ENCODE measurements around the gene HDAC4.

HDAC4 gene

DNA sequence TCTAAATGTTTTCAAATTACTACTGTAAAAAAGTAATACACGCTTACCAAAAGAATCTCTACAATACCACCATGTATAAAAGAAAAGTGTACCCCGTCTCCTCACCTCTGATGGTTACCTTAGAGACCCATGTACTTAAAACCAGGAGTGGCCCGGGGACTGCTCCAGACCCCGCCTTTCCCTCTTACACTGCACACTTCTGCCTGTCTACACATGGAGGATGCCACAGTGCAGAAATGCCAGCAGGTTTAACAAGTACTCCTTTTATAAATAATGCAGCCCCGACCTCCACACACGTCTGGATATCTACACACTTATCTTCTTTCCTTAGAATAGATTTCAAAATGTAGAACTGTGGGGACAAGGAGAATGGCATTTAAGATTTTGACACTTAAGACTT lies 5.3 kb downstream of the HDAC4 start:
- DNase-seq, result no peak

DNA sequence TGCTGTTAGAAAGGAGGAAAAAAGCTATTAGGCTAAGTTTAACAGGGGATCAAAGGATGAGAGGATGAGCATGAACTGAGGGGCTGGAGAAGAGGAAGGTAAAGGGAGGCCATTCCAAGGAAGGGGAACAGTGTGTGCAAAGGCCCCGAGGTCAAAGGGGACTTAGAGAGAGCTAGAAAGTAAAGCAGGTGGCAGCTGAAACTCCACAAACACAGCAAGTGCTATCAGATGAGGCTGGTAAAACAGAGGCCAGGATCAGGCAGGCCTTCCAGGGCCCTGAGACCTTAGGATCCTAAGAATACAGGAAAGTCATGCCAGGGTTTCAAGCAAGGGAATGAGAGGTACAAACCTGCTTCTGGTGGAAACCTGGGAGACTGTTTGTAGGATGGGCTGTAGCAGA lies 5.8 kb downstream of the HDAC4 start:
- no peak for DNase-seq

DNA sequence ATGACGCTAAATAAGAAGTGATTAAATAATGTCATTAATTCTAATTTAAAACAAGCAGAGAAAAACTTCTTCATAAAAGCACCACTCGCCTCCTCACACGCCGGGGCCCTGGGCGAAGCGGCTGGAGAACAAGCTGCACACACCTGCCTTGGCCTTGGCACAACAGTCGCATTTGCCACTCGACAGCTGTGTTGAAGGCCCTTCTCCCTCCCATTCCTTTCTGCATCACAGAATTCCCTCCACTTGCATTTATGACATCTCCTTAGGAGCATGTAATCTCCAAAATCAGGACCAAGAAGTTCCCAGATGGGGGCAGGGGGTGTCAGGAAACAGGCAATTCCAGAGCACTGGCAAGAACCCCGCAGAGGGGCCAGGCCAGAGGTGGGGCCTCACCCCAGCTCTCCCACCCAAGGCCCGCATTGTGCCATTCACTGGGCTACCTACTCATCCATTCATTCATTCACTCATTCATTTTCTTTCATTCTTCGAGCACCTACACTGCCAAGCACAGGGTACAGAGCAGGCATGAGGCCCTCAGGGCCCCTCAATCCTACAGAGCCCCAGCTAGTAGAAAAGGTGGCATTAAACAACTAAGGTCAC lies 6.4 kb downstream of the HDAC4 start:
- no peak for DNase-seq

DNA sequence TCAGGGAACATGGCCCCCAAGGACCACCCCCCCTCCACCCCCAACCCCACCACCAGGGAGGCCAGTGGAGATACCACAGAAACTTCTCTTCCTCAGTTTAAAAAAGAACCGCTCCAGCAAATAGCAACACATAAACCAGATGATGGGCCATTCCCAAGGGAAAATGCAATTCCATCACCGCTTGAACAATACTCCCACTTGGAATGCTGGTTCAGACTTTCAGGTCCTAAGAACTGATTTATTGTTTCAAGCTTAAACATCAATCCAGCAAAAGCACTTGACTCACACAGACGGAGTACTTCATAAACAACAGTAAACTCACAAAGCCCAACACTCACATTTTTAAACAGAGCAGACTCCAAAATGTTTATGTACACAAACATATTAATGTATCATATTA lies 6.9 kb downstream of the HDAC4 start:
- no peak for DNase-seq

DNA sequence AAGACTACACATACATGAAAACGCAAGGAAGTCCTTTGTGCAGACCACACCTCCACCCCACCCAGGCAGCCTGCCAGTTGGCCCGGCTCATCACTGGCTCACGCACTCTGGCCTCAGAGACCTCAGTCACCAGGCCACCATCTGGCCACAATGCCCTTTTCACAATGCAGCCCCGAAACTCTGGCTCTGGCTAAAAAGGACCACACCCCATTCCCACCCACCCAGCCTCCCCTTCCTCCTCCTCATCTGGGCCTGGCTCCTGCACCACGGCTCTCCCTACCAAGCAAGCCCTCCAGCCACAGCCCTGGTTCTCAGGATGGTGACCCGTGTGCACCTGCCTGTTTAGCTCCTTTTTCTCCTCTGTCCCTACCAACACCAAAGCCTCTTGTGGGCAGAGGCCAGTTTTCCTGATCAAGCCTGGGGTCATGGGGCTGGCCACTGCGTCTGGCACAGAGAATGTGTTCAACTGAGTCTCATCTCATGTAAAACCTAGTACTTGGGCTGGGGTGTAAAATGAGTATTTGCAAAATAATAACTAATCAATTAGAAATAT lies 7.4 kb downstream of the HDAC4 start:
- DNase-seq, result no peak

DNA sequence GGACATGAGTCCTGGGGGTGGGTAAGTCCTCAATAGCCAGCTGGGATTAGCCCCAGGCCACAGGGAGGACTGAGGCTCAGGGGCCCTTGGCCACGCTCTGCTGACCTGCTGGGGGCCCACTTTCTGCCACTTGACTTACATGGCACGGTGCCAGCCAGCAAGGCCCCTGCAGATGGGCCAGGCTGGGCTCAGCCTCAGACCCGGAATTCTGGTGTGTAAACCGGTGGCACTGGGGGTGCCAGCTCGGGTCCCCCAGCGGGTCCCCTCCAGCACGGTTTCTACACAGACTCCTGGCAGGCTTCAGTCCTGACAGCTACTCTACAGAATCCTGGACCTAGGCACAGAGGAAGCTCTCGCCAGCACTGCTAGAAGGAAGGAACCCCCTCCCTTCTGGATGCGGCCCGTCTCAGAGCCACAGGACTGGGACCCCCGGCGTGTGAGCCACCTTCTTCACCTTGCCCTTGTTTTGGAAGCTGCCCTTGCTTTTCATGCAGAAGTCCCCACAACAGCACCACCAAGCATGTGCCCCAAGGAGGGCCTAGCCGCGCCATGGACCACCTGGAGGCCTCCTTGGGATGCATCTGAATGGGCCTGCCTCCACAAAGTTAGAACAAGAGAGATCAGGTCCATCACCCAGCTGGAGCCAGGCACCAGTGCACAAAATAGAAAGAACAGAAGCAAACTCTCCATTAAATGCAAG lies 8.0 kb downstream of the HDAC4 start:
- no peak for DNase-seq

DNA sequence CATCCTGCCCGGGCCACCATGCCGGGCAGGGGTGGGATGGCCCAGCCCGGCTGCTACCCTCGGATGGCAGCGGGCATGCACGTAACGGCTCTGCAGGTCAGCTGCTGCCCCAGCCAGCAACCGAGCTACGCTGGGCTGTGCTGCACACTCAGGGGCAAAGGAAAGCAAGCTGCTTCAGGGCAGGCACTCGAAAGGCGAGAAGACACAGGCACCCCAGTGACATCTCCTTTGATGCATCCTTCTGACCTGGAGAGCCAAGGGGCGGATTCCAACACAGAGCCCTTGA lies 8.8 kb downstream of the HDAC4 start:
- no peak for DNase-seq

DNA sequence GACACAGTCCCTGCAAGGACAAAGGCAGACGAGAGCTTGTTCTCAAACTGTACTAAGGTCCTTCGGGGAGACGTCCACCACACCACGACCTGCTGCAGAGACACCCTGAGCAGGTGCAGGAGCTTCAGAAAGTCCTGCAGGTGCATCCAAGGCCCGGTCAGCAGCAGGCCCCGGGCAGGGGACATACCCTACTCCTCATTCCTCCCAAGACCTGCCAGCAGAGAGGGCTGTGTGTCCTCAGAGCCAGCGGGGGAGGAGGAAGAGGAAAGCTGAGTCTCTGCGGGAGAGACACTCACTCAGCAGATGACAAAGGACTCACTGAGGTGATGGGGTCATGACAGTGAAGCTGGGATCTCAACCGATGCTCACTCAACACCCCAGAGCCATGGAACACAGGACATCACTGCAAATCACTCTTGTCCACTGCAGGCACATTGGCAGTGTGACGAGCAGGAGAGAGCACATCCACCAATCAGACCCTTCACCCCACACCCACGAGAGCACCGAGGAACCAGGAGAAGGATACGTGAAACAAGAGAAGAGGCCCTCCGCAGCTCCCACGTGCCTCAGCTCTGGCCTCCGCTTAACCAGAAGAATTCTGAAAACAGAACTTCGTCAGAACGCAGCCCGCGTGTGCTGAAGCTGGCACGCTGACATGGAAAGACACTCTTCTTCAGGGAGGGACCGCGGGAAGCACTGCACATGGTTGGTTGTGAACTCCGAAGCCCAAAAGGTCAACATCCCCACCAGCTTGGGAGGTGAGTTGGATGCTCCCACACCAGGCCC lies 9.3 kb downstream of the HDAC4 start:
- no peak for DNase-seq

DNA sequence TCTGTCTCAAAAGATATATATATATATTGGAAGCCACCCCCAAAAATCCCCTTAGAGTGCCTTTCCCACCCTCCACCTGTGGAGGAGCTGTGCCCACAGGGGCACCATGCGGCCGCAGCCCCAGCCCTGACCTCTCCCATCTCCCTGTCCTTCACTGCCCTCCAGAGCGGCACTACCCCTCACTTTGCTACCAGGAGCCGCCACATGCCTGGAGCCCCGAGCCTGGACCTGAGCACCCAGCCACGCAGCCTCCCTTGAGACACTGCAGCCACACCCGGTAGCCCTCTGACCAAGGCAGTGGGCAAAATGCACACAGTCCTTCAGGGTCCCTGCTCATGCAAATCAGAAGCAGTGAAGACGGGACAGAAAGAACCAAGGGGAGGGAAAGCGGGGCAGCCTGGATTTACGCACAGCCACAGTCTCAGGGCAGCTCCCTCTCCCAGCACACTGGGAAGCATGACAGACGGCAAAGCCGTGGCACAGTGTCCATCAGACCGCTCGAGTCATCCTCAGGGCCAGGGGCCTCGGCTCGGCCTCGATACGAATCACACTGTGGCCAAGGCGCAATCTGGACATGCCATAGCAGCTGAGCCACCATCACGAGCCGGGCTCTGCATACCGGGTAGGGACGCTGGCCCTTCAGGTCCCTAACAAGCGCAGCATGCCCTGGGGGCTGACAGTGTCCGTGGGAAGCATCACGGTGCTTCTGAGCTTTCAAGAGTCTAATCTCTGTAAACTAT lies 10.1 kb downstream of the HDAC4 start:
- no peak for DNase-seq

DNA sequence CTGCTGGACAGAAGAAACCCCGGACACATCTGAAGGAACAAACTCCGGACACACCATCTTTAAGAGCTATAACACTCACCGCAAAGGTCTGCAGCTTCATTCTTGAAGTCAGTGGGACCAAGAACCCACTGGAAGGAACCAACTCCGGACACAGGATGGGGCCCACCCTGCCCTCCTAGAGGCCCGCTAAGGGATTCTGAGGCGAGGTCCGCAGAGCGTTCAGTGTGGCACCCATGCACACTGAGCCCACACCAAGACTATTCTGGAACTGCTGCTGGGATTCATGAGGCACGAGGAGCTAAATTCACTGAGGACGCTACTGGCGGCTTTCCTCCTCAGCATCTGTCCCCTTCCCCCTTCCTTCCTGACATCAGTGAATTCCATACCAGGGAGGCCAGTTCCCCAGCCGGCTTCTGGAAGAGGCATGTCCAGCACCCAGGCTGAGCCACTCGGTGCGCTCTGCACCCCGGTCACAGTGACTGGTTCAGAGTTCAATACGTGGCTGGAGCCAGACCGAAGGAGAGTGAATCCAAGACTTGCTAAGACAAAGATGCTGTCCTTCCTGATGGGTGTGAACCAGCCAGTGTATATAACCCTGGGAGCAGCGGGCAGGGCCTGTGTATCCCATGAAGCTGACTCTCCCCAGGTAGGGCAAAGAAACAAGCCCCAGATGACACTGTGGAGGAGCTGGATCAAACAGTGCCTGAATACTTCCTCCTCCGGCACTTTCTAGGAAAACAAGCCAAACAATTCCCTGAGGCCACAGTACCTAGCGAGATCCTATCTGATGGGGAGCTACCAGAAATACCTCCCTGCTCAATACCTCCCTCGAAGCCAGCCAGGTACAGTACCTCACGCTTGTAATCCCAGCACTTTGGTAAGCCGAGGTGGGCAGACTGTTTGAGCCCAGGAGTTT lies 11.1 kb downstream of the HDAC4 start:
- no peak for DNase-seq

DNA sequence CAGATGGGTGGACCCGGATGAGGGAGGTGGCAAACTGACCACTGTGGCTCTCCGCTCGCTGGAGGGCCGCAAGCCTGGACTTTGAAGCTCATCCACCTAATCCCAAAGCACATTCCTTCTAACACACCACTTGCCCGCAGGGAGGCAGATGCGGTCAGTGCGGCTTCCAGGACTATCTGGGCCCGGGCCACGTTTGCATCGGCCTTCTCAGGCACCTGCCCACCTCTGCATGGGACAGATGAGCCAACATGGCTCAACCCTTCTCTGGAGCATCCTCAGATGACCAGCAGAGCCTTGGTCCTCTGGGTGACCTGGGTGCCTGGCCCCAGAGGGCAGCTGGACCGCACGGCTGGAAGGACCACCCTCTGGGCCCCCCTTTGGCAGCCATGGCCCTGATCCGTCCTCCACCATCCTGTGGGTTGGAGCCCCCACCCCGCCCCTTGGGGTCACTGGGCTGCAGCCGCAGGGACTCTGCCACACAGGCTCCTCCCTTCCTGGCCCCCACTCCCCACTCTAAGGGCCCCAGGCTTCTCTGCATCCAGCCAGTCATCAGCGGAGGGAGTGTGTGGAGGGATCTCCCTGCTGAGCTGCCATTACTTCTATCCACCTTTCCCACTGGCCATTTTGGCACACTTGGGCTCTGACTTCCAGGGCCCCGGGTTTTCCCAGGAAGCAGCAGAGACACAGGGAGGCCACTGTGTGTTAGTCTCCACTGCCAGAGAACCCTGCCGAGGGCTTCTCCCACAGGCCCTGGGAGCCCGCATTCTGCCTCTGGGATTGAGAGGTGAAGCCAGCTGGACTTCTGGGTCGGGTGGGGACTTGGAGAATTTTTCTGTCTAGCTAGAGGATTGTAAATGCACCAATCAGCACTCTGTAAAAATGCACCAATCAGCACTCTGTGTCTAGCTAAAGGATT lies 12.3 kb downstream of the HDAC4 start:
- no peak for DNase-seq

DNA sequence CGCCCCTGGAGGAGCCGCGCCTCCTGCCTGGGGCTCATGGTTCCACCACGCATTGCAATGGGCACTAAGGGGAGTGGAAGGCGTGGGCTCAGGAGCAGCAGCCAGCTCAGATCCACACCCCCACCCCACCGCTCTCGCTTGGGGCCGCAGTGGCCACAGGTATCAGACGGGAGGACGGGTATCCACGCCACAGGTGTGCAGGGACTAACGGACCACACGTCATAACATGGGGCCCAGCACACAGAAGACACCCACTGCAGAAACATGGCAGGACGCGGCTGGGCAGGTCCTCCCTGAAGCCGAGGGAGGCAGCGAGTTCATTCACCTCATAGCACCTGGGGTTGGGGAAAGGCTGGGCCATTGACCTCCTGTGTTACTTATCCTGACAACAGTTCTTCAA lies 13.0 kb downstream of the HDAC4 start:
- DNase-seq, result no peak

DNA sequence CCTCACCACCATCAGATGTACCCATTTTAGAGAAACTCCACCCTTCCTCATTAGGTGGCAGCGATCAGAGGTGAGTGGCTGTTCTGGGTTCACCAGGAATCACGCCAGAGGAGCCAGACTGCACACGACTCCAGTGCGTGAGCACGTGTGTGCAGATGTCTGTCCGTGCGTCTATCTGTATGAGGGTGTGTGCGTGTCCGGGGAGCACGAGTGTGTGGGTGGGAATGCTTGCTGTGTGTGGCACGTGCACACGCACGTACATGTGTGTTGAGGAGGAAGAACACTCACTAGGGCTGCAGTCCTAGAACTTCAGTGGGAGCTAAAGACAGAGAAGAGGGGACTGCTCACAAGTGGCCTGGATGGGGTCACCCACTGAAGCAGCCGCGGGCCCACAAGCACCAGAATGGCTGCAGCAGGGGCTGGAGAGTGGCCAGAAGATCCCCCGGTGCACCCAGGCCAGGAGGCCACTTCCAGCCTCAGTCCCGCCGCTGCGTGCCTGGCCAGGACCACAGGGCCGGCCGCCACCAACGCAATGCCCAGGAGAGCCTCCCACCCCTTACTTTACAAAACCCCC lies 13.9 kb downstream of the HDAC4 start:
- DNase-seq, result no peak

DNA sequence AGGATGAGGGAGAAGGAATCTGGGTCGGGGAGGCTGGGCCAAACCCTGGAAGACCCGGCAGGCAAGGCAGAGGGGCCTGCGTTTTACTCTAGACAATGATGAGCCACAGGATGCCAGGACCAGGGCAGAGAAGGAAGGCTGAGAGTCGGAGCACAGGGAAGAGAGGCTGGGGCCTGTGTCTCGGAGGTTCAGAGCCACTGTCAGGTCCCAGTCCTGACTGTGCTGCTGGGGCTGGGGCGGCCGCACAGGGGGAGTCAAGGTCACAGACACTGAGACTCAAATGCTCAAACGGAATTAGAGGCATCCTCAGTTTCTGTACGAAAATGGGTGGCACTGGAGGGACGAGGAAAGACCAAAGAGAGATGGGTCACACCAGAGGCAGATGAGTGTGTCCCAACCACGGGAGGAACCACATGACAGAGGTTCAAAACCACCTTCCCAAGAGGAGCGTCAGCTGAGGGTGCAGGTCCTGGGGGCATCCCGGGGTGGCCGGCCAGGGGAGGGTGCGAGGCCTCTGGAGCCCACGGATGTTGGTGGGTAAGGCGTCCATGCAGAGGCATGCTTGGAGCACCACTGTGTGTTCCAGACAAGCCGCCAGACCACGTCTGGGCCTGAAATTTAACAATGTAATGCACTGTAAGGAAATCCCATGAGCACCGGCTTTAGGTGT lies 14.7 kb downstream of the HDAC4 start:
- DNase-seq, result no peak

DNA sequence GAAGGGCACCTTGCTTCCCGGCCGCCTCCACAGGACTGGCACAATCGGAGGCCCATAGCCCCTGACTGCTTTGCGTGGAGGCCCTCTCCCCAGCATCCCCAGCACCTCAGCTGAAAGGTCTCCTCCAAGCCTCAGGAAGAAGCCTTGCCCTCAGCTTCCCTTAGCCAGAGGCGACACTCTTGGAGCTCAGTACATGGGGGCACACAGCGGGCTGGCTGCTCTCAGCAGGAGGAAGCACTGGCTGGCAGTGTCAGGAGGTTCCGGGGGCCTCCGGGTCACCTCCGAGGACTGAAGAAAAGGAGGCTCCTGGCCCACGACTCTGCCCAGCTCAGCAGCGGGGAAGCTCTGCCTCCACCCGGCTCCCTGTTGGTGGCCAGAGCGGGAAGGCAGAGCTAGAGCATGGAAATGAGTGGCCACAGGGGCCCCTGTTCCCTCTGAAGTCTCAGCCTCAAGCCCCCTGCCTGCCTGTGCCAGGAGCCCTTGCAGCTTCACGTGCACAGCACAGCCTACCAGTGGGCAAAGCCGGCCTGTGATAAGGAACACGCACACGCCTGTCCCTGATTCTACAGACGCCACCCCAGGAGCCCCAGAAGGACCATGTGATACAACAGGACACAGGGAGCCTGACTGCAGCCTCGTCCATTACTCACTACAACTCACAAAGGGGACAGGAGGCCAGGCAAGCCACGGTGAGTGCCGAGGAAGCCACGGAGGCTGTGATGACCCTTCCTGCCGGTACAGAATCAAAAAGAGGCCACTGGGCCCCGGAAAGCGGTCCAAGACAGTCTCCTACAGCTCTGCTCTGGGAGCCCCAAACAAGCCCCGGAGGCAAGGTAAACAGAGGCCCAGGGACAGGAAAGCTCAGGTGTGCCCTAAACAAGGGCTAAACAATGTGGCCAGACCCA lies 15.5 kb downstream of the HDAC4 start:
- no peak for DNase-seq

DNA sequence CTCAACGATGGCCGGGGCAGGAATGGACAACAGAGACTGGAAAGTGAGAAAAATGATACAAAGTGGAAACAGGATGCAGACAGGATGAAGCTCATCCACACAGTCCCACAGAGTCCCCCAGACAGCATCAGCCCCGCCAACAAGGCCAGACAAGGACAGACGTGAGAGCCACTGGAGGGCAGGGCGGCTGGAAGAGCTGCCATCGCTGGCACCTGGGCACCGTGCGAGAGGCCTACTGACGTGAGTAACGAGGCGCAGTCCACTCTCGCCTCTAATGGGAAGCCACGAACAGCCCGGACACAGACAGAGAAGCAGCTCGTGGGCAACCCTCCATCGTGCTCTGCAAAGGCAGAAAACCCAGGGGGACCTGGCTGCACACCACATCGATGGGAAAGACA lies 17.1 kb downstream of the HDAC4 start:
- DNase-seq, result no peak

DNA sequence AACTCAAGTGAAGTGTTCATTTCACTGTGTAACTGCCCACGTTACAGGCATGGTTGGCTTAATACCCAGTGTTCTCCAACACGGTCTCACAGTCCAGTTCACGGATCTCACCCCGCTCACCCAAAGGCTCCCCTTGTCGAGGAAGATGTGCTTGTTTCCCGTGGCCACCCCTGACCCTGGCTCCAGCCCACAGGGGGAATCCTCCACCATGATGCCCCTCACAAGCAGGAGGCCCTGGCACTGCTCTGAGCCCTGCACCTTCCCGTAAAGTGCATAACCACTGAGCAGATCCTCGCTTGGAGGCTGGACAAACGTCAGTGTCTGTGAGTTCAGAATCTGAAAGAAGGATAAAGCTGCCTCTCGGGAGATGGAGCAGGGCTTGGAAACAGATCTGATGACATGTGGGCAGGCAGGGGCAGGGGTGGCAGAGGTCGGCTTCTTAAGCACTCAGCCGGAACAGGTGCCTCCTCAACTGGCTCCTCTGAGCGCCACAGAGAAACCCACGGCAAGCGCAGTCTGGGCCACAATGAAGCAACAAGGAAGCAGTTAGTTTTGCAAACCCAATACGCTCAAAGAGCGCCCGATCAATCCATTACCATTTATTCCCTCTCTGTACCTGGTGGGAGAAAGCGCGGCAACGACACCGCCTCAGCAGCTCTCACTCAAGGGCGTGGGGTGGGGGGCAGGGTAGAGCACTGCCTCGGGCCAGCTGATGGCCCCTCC lies 17.6 kb downstream of the HDAC4 start:
- DNase-seq, result no peak

DNA sequence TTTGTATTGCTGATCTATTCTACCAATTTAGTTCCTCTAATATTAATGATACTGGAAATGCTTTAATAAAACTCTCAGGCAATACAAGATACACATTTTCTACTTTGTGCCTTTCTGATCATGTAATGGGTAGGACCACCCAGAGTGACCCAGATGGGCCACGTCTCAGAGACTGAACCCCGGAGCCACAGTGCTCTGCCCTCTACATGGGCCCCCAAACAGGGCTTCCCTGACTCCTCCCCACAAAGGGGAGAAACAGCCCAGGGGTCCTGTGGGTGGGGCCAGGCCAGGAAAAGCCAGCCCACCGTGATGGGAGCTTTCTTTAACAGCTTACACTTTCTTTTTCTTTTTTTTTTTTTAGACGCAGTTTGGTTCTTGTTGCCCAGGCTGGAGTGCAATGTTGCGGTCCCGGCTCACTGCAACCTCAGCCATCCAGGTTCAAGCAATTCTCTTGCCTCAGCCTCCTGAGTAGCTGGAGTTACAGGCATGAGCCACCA lies 18.4 kb downstream of the HDAC4 start:
- DNase-seq, result no peak
